ENCODE results near the gene GNG4.

Gene GNG4

GRCh38 chr1:235533476-235534168 is 116.0 kb downstream of the GNG4 start:
- DNase-seq (ENCODE audit: low read depth in 2 of 2): no peak

GRCh38 chr1:235532360-235532759 is 117.2 kb downstream of the GNG4 start:
- DNase-seq (ENCODE audit: low read depth in 2 of 2): no peak

GRCh38 chr1:235527196-235527814 is 122.3 kb downstream of the GNG4 start:
- no peak for DNase-seq (ENCODE audit: low read depth in 2 of 2)

GRCh38 chr1:235525314-235525713 is 124.3 kb downstream of the GNG4 start:
- no peak for DNase-seq (ENCODE audit: low read depth in 2 of 2)

- DNase-seq (ENCODE audit: low read depth in 2 of 2): no peak
Observed at GRCh38 chr1:235516862-235517446, 132.6 kb downstream of the GNG4 start.

GRCh38 chr1:235515844-235516512 is 133.6 kb downstream of the GNG4 start:
- no peak for DNase-seq (ENCODE audit: low read depth in 2 of 2)

- DNase-seq (ENCODE audit: low read depth in 2 of 2): no peak
Observed at GRCh38 chr1:235513495-235514366, 135.9 kb downstream of the GNG4 start.

GRCh38 chr1:235511470-235512240 is 137.9 kb downstream of the GNG4 start:
- no peak for DNase-seq (ENCODE audit: low read depth in 2 of 2)

- DNase-seq (ENCODE audit: low read depth in 2 of 2): no peak
Observed at GRCh38 chr1:235510823-235511222, 138.8 kb downstream of the GNG4 start.

GRCh38 chr1:235507623-235508022 is 142.0 kb downstream of the GNG4 start:
- no peak for DNase-seq (ENCODE audit: low read depth in 2 of 2)

- peak; percentile 98 for DNase-seq (ENCODE audit: low read depth in 2 of 2)
Observed at GRCh38 chr1:235504494-235505222, 144.9 kb downstream of the GNG4 start.

GRCh38 chr1:235504122-235504493 is 145.5 kb downstream of the GNG4 start, which contains the start of gene B3GALNT2:
B3GALNT2 (minus strand) TSS chr1:235504452; CDS start chr1:235504252, 200 bp downstream.
- DNase-seq (ENCODE audit: low read depth in 2 of 2): no peak

GRCh38 chr1:235503403-235504121 is 146.0 kb downstream of the GNG4 start:
- DNase-seq (ENCODE audit: low read depth in 2 of 2): peak in 1 of 2 donors; percentile 25

GRCh38 chr1:235502601-235503402 is 146.8 kb downstream of the GNG4 start:
- DNase-seq (ENCODE audit: low read depth in 2 of 2): no peak

GRCh38 chr1:235500971-235501540 is 148.5 kb downstream of the GNG4 start:
- no peak for DNase-seq (ENCODE audit: low read depth in 2 of 2)

All from stimulated activated CD4-positive, alpha-beta T cell treated with anti-CD3 and anti-CD28 coated beads, Interleukin-4, amount 100 ng/mL, for 48 hours (primary cell).